Measurements from ENCODE around the gene INPP5J.

The INPP5J gene

DNA sequence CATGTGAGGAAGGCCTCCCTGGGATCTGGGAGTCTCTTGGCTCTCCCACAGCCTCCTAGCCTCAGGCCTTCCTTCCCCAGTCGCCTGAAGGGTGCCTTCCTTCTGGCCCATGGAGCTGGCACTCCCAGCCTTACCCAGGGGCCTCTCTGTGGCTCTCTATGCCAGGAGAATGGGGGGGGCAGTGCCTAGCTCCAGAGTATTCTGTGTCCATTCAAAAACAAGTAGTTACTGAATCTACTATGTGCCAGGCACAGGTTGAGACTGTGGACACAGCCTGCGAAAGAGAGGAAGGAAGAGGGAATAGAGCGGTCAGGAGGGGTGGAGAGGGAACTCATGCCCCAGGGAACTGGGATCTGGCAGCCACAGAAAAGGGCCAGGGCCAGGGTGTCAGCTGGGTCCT lies 20.3 kb downstream of the INPP5J start:
- H3K9ac ChIP-seq (ENCODE audit: low read length), result no peak overlapping the region
- no peaks in the 10 kb centered on the region for H3K36me3 ChIP-seq (ENCODE audit: low read length)
- H3K4me2 ChIP-seq (ENCODE audit: low read depth, low read length, poor library complexity, severe bottlenecking), result no peak overlapping the region
- no peaks in the 10 kb centered on the region for H4K20me1 ChIP-seq (ENCODE audit: low read depth, low read length)
- H2AFZ ChIP-seq (ENCODE audit: low read depth, low read length, severe bottlenecking), result no peak overlapping the region
- no peaks in the 10 kb centered on the region for H3K79me2 ChIP-seq (ENCODE audit: insufficient read depth, low read length)
- H3F3A ChIP-seq (ENCODE audit: insufficient read depth), result no peaks in the 10 kb centered on the region
- H3K9me2 ChIP-seq (replicated peaks; ENCODE audit: insufficient read depth, low read length), result no peaks in the 10 kb centered on the region
- TF ChIP-seq EZH2phosphoT487 (conservative IDR thresholded peaks at IDR 0.05; ENCODE audit: low read length), result no peak
- TF ChIP-seq, protein P1, sequence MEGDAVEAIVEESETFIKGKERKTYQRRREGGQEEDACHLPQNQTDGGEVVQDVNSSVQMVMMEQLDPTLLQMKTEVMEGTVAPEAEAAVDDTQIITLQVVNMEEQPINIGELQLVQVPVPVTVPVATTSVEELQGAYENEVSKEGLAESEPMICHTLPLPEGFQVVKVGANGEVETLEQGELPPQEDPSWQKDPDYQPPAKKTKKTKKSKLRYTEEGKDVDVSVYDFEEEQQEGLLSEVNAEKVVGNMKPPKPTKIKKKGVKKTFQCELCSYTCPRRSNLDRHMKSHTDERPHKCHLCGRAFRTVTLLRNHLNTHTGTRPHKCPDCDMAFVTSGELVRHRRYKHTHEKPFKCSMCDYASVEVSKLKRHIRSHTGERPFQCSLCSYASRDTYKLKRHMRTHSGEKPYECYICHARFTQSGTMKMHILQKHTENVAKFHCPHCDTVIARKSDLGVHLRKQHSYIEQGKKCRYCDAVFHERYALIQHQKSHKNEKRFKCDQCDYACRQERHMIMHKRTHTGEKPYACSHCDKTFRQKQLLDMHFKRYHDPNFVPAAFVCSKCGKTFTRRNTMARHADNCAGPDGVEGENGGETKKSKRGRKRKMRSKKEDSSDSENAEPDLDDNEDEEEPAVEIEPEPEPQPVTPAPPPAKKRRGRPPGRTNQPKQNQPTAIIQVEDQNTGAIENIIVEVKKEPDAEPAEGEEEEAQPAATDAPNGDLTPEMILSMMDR (IDR thresholded peaks at IDR 0.05; ENCODE audit: insufficient read depth, low read length, poor library complexity, severe bottlenecking), result no peak
- H3K27ac ChIP-seq (ENCODE audit: low read depth, low read length), result no peak overlapping the region
- no peaks in the 10 kb centered on the region for H3K27me3 ChIP-seq (ENCODE audit: low read length)
- H3K4me3 ChIP-seq (ENCODE audit: insufficient read depth, low read length, poor library complexity, severe bottlenecking), result no peak overlapping the region
- H3K9me3 ChIP-seq (ENCODE audit: insufficient read depth, low read length), result no peaks in the 10 kb centered on the region

DNA sequence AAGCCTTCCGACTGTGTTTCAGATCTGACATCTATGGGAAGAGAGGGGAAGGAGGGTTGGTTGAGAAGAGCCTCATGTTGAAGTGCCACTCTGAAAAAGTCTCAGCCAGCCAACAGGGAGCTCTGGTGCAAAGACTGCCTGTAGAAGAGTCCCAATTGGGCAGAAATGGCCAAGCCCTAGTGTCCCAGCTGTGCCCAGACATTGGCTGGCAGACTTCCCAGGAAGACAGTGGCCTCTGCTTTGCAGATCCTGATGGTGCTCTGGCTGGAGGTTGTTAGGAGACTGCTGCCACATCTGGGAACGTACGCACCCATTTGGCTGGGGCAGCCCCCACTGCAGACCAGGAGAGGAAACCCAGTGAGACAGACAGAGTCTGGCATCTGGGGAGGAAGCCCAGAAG lies 20.8 kb downstream of the INPP5J start:
- TF ChIP-seq, protein P1 (IDR thresholded peaks at IDR 0.05; ENCODE audit: insufficient read depth, low read length, poor library complexity, severe bottlenecking), result no peak
- TF ChIP-seq EZH2phosphoT487 (conservative IDR thresholded peaks at IDR 0.05; ENCODE audit: low read length), result no peak
- Histone ChIP-seq H3K79me2 (ENCODE audit: insufficient read depth, low read length) (no peaks in the 10 kb centered on the region), H3K27ac (ENCODE audit: low read depth, low read length) (no peak overlapping the region), H3K4me3 (ENCODE audit: insufficient read depth, low read length, poor library complexity, severe bottlenecking) (no peak overlapping the region), H4K20me1 (ENCODE audit: low read depth, low read length) (no peaks in the 10 kb centered on the region), H3F3A (ENCODE audit: insufficient read depth) (no peaks in the 10 kb centered on the region), H3K9me2 (replicated peaks; ENCODE audit: insufficient read depth, low read length) (no peaks in the 10 kb centered on the region), H2AFZ (ENCODE audit: low read depth, low read length, severe bottlenecking) (no peak overlapping the region), H3K27me3 (ENCODE audit: low read length) (no peaks in the 10 kb centered on the region), H3K9ac (ENCODE audit: low read length) (no peak overlapping the region), H3K9me3 (ENCODE audit: insufficient read depth, low read length) (no peaks in the 10 kb centered on the region), H3K4me2 (ENCODE audit: low read depth, low read length, poor library complexity, severe bottlenecking) (no peak overlapping the region), H3K36me3 (ENCODE audit: low read length) (no peaks in the 10 kb centered on the region)

DNA sequence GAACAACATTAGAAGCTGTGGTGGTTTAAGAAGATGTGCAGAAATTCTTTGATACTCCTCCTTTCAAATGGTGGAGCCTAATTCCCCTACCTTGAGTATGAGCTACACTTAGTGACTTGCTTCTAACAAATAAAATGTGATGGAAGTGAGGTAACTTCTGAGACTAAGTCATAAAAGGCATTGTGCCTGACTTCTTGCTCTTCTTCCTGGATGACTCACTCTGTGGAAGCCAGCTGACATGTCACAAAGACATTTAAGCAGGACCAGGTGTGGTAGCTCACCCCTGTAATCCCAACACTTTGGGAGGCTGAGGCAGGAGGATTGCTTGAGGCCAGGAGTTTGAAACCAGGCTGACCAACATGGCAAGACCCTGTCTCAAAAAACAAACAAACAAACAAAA lies 21.5 kb downstream of the INPP5J start:
- Histone ChIP-seq H3K79me2 (ENCODE audit: insufficient read depth, low read length) (no peaks in the 10 kb centered on the region), H3K27me3 (ENCODE audit: low read length) (no peaks in the 10 kb centered on the region), H3K4me2 (ENCODE audit: low read depth, low read length, poor library complexity, severe bottlenecking) (no peak overlapping the region), H3K36me3 (ENCODE audit: low read length) (no peaks in the 10 kb centered on the region), H3K27ac (ENCODE audit: low read depth, low read length) (no peak overlapping the region), H3F3A (ENCODE audit: insufficient read depth) (no peaks in the 10 kb centered on the region), H4K20me1 (ENCODE audit: low read depth, low read length) (no peaks in the 10 kb centered on the region), H3K9ac (ENCODE audit: low read length) (no peak overlapping the region), H2AFZ (ENCODE audit: low read depth, low read length, severe bottlenecking) (no peak overlapping the region), H3K9me3 (ENCODE audit: insufficient read depth, low read length) (no peaks in the 10 kb centered on the region), H3K4me3 (ENCODE audit: insufficient read depth, low read length, poor library complexity, severe bottlenecking) (no peak overlapping the region), H3K9me2 (replicated peaks; ENCODE audit: insufficient read depth, low read length) (no peaks in the 10 kb centered on the region)
- TF ChIP-seq, protein P1 (IDR thresholded peaks at IDR 0.05; ENCODE audit: insufficient read depth, low read length, poor library complexity, severe bottlenecking), result no peak

GRCh38 chr22:31148488-31148887 lies 25.7 kb downstream of the INPP5J start:
- H3K27me3 ChIP-seq (ENCODE audit: low read length), result no peaks in the 10 kb centered on the region
- H3K9ac ChIP-seq (ENCODE audit: low read length), result no peak overlapping the region
- no peaks in the 10 kb centered on the region for H4K20me1 ChIP-seq (ENCODE audit: low read depth, low read length)
- TF ChIP-seq, protein P1 (IDR thresholded peaks at IDR 0.05; ENCODE audit: insufficient read depth, low read length, poor library complexity, severe bottlenecking), result no peak
- TF ChIP-seq EZH2phosphoT487 (conservative IDR thresholded peaks at IDR 0.05; ENCODE audit: low read length), result no peak
- no peak overlapping the region for H3K4me2 ChIP-seq (ENCODE audit: low read depth, low read length, poor library complexity, severe bottlenecking)
- no peaks in the 10 kb centered on the region for H3K9me2 ChIP-seq (replicated peaks; ENCODE audit: insufficient read depth, low read length)
- H3F3A ChIP-seq (ENCODE audit: insufficient read depth), result no peaks in the 10 kb centered on the region
- no peaks in the 10 kb centered on the region for H3K79me2 ChIP-seq (ENCODE audit: insufficient read depth, low read length)
- H3K9me3 ChIP-seq (ENCODE audit: insufficient read depth, low read length), result no peaks in the 10 kb centered on the region
- no peak overlapping the region for H3K27ac ChIP-seq (ENCODE audit: low read depth, low read length)
- no peaks in the 10 kb centered on the region for H3K36me3 ChIP-seq (ENCODE audit: low read length)
- no peak overlapping the region for H3K4me3 ChIP-seq (ENCODE audit: insufficient read depth, low read length, poor library complexity, severe bottlenecking)
- H2AFZ ChIP-seq (ENCODE audit: low read depth, low read length, severe bottlenecking), result no peak overlapping the region

Data from SU-DHL-6 (cell line).